ENCODE measurements around the gene CAV1.

Gene CAV1

DNA sequence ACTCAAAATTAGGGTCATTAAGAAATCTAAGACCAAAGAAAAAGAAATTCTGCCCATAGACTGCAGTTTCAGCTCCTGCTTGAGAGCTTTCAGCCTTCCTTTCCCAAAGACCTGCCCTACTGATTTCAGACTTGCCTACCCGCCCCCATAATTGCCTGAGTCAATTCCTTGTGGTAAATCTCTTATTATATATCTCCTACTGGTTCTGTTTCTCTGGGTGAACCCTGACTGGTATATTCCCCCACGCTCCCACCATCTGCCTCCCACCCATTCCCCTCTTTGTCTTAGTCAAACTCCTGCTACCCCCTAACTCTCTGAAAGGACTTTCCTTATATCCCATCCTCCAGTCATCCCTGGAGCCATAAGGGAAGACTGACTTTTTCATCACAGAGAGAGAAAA is 82.5 kb downstream of the CAV1 start:
- TF ChIP-seq, protein P1, sequence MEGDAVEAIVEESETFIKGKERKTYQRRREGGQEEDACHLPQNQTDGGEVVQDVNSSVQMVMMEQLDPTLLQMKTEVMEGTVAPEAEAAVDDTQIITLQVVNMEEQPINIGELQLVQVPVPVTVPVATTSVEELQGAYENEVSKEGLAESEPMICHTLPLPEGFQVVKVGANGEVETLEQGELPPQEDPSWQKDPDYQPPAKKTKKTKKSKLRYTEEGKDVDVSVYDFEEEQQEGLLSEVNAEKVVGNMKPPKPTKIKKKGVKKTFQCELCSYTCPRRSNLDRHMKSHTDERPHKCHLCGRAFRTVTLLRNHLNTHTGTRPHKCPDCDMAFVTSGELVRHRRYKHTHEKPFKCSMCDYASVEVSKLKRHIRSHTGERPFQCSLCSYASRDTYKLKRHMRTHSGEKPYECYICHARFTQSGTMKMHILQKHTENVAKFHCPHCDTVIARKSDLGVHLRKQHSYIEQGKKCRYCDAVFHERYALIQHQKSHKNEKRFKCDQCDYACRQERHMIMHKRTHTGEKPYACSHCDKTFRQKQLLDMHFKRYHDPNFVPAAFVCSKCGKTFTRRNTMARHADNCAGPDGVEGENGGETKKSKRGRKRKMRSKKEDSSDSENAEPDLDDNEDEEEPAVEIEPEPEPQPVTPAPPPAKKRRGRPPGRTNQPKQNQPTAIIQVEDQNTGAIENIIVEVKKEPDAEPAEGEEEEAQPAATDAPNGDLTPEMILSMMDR (conservative IDR thresholded peaks at IDR 0.05), result no peak
- no peak overlapping the region for H3K27ac ChIP-seq

DNA sequence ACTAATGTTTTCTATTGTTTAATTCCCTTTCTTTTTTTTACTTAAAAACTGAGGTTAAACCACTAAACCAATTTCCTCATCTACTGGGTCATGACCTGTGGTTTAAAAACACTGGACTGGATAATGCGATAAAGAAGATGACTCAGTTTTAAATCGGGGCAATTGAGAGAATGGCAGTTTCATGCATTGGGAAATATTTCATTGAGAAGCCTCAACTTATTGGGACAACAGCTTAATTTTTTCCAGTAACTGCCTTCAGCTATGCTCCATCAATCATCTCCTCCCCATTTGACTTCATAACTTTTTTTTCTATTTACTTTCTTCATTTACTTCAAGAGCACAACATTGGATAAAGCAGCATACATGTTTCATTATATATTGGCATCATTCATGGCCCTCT is 85.4 kb downstream of the CAV1 start:
- TF ChIP-seq, protein P1 (conservative IDR thresholded peaks at IDR 0.05), result no peak
- no peak overlapping the region for H3K27ac ChIP-seq

DNA sequence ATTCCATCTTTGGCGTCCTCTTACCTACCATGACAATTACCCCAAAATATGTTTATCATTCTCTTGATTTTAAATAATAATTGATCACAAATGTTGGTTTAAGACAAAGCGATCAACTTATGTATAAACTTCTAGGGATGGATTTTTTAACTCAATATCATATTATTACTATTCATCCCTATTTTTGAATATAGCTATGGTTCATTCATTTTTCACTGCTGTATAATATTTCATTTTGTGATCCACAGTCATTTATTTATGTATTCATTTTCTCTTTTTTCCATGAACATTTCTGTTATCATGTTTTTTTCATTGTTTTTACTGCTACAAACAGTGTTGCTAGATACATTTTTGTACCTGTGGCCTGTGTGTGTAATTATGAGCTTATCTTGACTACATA is 85.9 kb downstream of the CAV1 start:
- TF ChIP-seq, protein P1 (conservative IDR thresholded peaks at IDR 0.05), result no peak
- no peak overlapping the region for H3K27ac ChIP-seq
